Naive thymus-derived CD4-positive, alpha-beta T cell (primary cell): ENCODE results near the gene TFE3. TPM values are rescaled to one million over a fixed set of nuclear protein-coding genes. Genes with fewer than 3 reads are reported as not detected.

Experiments
- ATAC-seq: fragments of 150-1000 bp; cut with Tn5 transposase; 2 replicates; pipeline ENCODE4 v1.10.0; 2021; ENCODE audit warnings: mild to moderate bottlenecking, moderate library complexity
- CTCF ChIA-PET: fragments of 350-600 bp; sonication (Branson Sonifier 250); formaldehyde crosslinking; loops from one replicate; lab custom pipeline; 2021; ENCODE audit warnings: antibody characterized with exemption; lab: Charles Lee
- POLR2A ChIA-PET: fragments of 350-600 bp; sonication (Branson Sonifier 250); formaldehyde crosslinking; loops from one replicate; lab custom pipeline; 2021; ENCODE audit warnings: antibody characterized with exemption, inconsistent platforms; lab: Charles Lee
- DNase-seq, 9 donors: peaks; one replicate each; pipeline versions ENCODE4 v3.0.0 to v3.0.0-alpha.2; 2020 to 2022; ENCODE audit warnings: mixed read lengths in 1 of 9
- H3K27ac ChIP-seq: one replicate; pipeline ENCODE4 v1.7.0; 2013; ENCODE audit warnings: mild to moderate bottlenecking, low read depth, low read length, moderate library complexity
- H3K27me3 ChIP-seq, 2 donors: one replicate each; pipeline ENCODE4 v1.7.0; 2013; ENCODE audit warnings: low read length in 2 of 2, mild to moderate bottlenecking in 2 of 2, moderate library complexity in 2 of 2; ENCODE audit not compliant: control insufficient read depth in 2 of 2, insufficient read depth in 2 of 2
- H3K36me3 ChIP-seq, 3 experiments: 1 replicate in 2 of 3; 2 replicates in 1 of 3; pipeline ENCODE4 v1.7.0; 2013; ENCODE audit warnings: low read length in 3 of 3, mild to moderate bottlenecking in 3 of 3, moderate library complexity in 1 of 3; ENCODE audit not compliant: insufficient read depth in 3 of 3, control insufficient read depth in 2 of 3
- H3K4me1 ChIP-seq, 2 donors: one replicate each; pipeline ENCODE4 v1.7.0; 2013; ENCODE audit warnings: low read length in 2 of 2, mild to moderate bottlenecking in 2 of 2, moderate library complexity in 1 of 2; ENCODE audit not compliant: control insufficient read depth in 2 of 2, insufficient read depth in 2 of 2
- H3K4me3 ChIP-seq: 2 replicates; pipeline ENCODE4 v1.7.0; 2013; ENCODE audit warnings: mild to moderate bottlenecking, low read length
- H3K9me3 ChIP-seq, 3 experiments: 1 replicate in 2 of 3; 2 replicates in 1 of 3; pipeline ENCODE4 v1.7.0; 2013; ENCODE audit warnings: low read length in 3 of 3; ENCODE audit not compliant: control insufficient read depth in 2 of 3
- H3K27ac Mint-ChIP-seq, 9 donors: one replicate each; pipeline ENCODE4 v1.8.0; 2020 to 2022; ENCODE audit warnings: mixed read lengths in 9 of 9, mild to moderate bottlenecking in 8 of 9, moderate library complexity in 5 of 9, inconsistent platforms in 2 of 9
- H3K27me3 Mint-ChIP-seq, 5 donors: one replicate each; pipeline ENCODE4 v1.8.0; 2021 to 2022; ENCODE audit warnings: mixed read lengths in 5 of 5, mild to moderate bottlenecking in 1 of 5
- H3K36me3 Mint-ChIP-seq, 5 donors: one replicate each; pipeline ENCODE4 v1.8.0; 2020 to 2022; ENCODE audit warnings: mixed read lengths in 5 of 5, mild to moderate bottlenecking in 3 of 5, inconsistent platforms in 1 of 5
- H3K4me1 Mint-ChIP-seq, 7 donors: one replicate each; pipeline ENCODE4 v1.8.0; 2020 to 2022; ENCODE audit warnings: mixed read lengths in 7 of 7, mild to moderate bottlenecking in 3 of 7, inconsistent platforms in 1 of 7
- H3K4me3 Mint-ChIP-seq, 10 donors: one replicate each; pipeline ENCODE4 v1.8.0; 2020 to 2022; ENCODE audit warnings: mild to moderate bottlenecking in 10 of 10, mixed read lengths in 10 of 10, moderate library complexity in 6 of 10, inconsistent platforms in 2 of 10
- H3K9me3 Mint-ChIP-seq, 11 donors: one replicate each; pipeline ENCODE4 v1.8.0; 2020 to 2022; ENCODE audit warnings: mixed read lengths in 11 of 11, mild to moderate bottlenecking in 4 of 11, inconsistent platforms in 1 of 11, moderate library complexity in 1 of 11
- intact Hi-C, 2 donors: fragments of 100-400 bp; cut with micrococcal nuclease; formaldehyde crosslinking; loops; one replicate each; pipeline ENCODE4 v1.15.1; 2023
- polyA plus RNA-seq, 2 donors: library from polyadenylated mRNA; unstranded; fragments of 300-500 nt; fragmentation: Illumina TruSeq; gene quantifications; one replicate each; pipeline ENCODE4 v1.2.3, GENCODE V29; 2021
- total RNA-seq, 6 experiments: library from RNA in 5 of 6; stranded (reverse) in 5 of 6; gene quantifications; 1 replicate in 5 of 6; 2 replicates in 1 of 6; pipeline ENCODE4 v1.2.3 and lab custom pipeline; 2021 to 2026

Gene TFE3
- total and polyA plus RNA-seq, 7 experiments from 2014 or later: 2.2 to 54.2 (median 30.1) TPM

- H3K4me3 Mint-ChIP-seq: peak overlapping the region in 1 of 10 donors; percentile 31
- Histone ChIP-seq H3K36me3 (peaks cover 0 to 16% (median 0%) of the 10 kb centered on the region in 3 experiments), H3K27me3 (no peaks in the 10 kb centered on the region), H3K27ac (no peak overlapping the region), H3K4me3 (no peak overlapping the region), H3K4me1 (peaks cover 4 to 10% of the 10 kb centered on the region in 2 donors), H3K9me3 (no peaks in the 10 kb centered on the region)
- CTCF ChIA-PET: no interaction called here
- H3K27me3 Mint-ChIP-seq: no peaks in the 10 kb centered on the region
- no peak for ATAC-seq
- H3K9me3 Mint-ChIP-seq: peaks cover 0 to 6% (median 0%) of the 10 kb centered on the region in 11 donors
- intact Hi-C loops: loop anchor here (2.0 to 10.0 kb wide), 4 partner anchors 33 to 189 kb away; partner anchors contain the start of genes FOXP3 (in 1 of the 2), MAGIX (in 1 of the 2), PPP1R3F (in 1 of the 2) and TFE3 (in 1 of the 2)
- peaks cover 0 to 31% (median 0%) of the 10 kb centered on the region in 5 donors for H3K36me3 Mint-ChIP-seq
- H3K27ac Mint-ChIP-seq: peak overlapping the region in 2 of 9 donors; percentile 14 to 48
- no peak for DNase-seq
- peaks cover 12 to 31% (median 20%) of the 10 kb centered on the region in 7 donors for H3K4me1 Mint-ChIP-seq
- POLR2A ChIA-PET: no interaction called here
Observed at GRCh38 chrX:49075347-49075746, 32.2 kb upstream of the TFE3 start.

GRCh38 chrX:49073601-49074575 is 30.7 kb upstream of the TFE3 start, which contains the start of gene PRAF2:
TSS of gene PRAF2 (minus strand) at chrX:49074002. CDS start at chrX:49073987, 15 bp downstream.
- H3K4me3 ChIP-seq: peak within 1 kb of the TSS; percentile 61
- peak; percentile 60 to 90 (median 86) for DNase-seq
- Mint-ChIP-seq H3K4me1 (peaks cover 9 to 25% (median 16%) of the 10 kb centered on the region in 7 donors), H3K36me3 (peaks cover 0 to 26% (median 0%) of the 10 kb centered on the region in 5 donors), H3K9me3 (peaks cover 0 to 3% (median 0%) of the 10 kb centered on the region in 11 donors), H3K27me3 (no peaks in the 10 kb centered on the region), H3K4me3 (peak within 1 kb of the TSS; percentile 73 to 88 (median 83)), H3K27ac (peak within 1 kb of the TSS; percentile 66 to 91 (median 86))
- ATAC-seq: peak; percentile 99
- peak within 1 kb of the TSS; percentile 78 for H3K27ac ChIP-seq
- H3K27me3 ChIP-seq: no peaks in the 10 kb centered on the region
- intact Hi-C loops: loop anchor here (1.0 to 10.0 kb wide), 12 partner anchors 19 to 191 kb away; partner anchors contain the start of genes GPKOW (in 2 of the 2), GRIPAP1 (in 2 of the 2), TFE3 (in 2 of the 2) and FOXP3 (in 1 of the 2)
- peaks cover 0 to 16% (median 0%) of the 10 kb centered on the region in 3 experiments for H3K36me3 ChIP-seq
- ChIA-PET CTCF (interaction anchor here (0.9 kb wide), 1 partner anchor 72 kb away, joined by 3 read pairs; the partner anchor contains the start of gene GRIPAP1), POLR2A (interaction anchor here (1.0 to 1.2 kb wide), 3 partner anchors 21 to 72 kb away, joined by 3 read pairs; partner anchors contain the start of gene GRIPAP1)
- peaks cover 4 to 10% of the 10 kb centered on the region in 2 donors for H3K4me1 ChIP-seq
- no peaks in the 10 kb centered on the region for H3K9me3 ChIP-seq

DNA sequence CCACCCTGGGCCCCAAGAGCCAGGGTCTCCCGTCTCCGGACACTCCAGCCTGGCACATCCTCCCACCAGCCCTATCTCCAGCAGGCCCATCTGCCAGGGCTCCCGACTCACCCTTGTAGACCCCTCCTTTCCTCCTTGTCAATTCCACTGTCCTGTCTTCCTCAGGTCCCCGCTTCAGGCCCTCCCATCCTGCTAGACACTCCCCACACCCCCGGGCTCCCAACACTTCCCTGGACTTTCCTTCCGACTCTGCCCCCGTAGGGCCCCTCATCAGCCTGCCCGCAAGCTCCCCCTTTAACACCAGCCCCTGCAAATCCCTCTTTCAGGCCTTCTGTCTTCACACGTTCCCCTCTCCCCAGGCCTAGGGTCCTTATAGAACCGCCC is 29.5 kb upstream of the TFE3 start:
- Histone ChIP-seq H3K36me3 (peaks cover 0 to 12% (median 0%) of the 10 kb centered on the region in 3 experiments), H3K9me3 (no peaks in the 10 kb centered on the region), H3K27me3 (no peaks in the 10 kb centered on the region), H3K27ac (no peak overlapping the region), H3K4me1 (peaks cover 4 to 10% of the 10 kb centered on the region in 2 donors), H3K4me3 (no peak overlapping the region)
- H3K27ac Mint-ChIP-seq: peak overlapping the region in 6 of 9 donors; percentile 66 to 90 (median 80)
- intact Hi-C loops: loop anchor here (2.0 to 10.0 kb wide), 4 partner anchors 18 to 192 kb away; partner anchors contain the start of genes FOXP3 (in 1 of the 2), GRIPAP1 (in 1 of the 2), MAGIX (in 1 of the 2) and PPP1R3F (in 1 of the 2)
- no peaks in the 10 kb centered on the region for H3K27me3 Mint-ChIP-seq
- peak overlapping the region; percentile 73 to 88 (median 83) for H3K4me3 Mint-ChIP-seq
- peaks cover 0 to 21% (median 0%) of the 10 kb centered on the region in 5 donors for H3K36me3 Mint-ChIP-seq
- POLR2A ChIA-PET: no interaction called here
- DNase-seq (no peak), ATAC-seq (no peak)
- CTCF ChIA-PET: no interaction called here
- peaks cover 4 to 20% (median 12%) of the 10 kb centered on the region in 7 donors for H3K4me1 Mint-ChIP-seq
- peaks cover 0 to 3% (median 0%) of the 10 kb centered on the region in 11 donors for H3K9me3 Mint-ChIP-seq

DNA sequence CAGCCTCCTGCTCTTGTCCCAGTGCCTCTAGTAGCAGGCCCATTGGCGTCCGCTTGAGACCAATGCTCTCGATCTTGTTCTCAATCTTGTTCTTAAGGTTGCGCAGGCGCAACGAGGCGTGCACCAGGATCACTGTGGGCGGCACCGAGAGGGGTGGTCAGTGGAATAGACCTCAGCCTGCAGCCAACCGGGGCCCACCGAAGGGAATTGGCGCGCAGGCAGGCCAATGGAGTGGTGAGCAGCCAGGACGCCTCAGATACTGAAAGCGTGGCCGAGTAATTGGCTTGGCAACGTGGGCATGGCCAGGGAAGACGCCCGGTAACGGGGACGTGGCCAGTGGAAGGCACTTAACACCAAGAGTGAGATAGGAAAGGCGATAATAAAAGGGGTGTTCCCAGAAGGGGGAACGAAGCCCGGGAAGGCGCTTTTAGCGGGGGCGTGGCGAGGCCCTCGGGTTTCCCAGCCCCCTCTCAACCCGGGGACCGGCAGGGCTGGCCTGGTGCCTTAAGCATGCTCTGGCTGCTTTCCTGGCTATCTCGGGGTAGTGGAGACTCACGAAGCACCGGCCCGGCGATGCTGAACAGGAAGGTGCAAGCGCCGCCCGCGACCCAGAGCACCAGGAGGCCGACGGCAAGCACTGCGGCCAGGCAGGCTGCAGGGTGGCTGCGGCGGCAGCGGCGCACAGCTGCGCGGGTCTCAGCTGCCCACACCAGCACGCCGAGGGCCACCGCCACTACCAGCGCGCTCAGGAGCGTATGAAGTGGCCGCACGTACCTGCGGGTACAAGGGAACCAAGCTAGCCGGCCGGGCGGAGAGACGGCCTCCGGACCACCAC is 28.9 kb upstream of the TFE3 start:
- POLR2A ChIA-PET: no interaction called here
- peaks cover 4 to 20% (median 12%) of the 10 kb centered on the region in 7 donors for H3K4me1 Mint-ChIP-seq
- H3K27me3 Mint-ChIP-seq: no peaks in the 10 kb centered on the region
- H3K36me3 ChIP-seq: peaks cover 0 to 6% (median 0%) of the 10 kb centered on the region in 3 experiments
- DNase-seq: no peak
- H3K9me3 Mint-ChIP-seq: peaks cover 0 to 3% (median 0%) of the 10 kb centered on the region in 11 donors
- H3K4me3 ChIP-seq: no peak overlapping the region
- no peaks in the 10 kb centered on the region for H3K9me3 ChIP-seq
- H3K4me3 Mint-ChIP-seq: peak overlapping the region in 5 of 10 donors; percentile 23 to 59 (median 33)
- H3K36me3 Mint-ChIP-seq: peaks cover 0 to 21% (median 0%) of the 10 kb centered on the region in 5 donors
- H3K4me1 ChIP-seq: peaks cover 4 to 10% of the 10 kb centered on the region in 2 donors
- no peaks in the 10 kb centered on the region for H3K27me3 ChIP-seq
- CTCF ChIA-PET: no interaction called here
- H3K27ac Mint-ChIP-seq: peak overlapping the region in 1 of 9 donors; percentile 14
- ATAC-seq: no peak
- intact Hi-C loops: loop anchor here (2.0 to 10.0 kb wide), 4 partner anchors 17 to 193 kb away; partner anchors contain the start of genes FOXP3 (in 1 of the 2), GRIPAP1 (in 1 of the 2), MAGIX (in 1 of the 2) and PPP1R3F (in 1 of the 2)
- H3K27ac ChIP-seq: no peak overlapping the region

DNA sequence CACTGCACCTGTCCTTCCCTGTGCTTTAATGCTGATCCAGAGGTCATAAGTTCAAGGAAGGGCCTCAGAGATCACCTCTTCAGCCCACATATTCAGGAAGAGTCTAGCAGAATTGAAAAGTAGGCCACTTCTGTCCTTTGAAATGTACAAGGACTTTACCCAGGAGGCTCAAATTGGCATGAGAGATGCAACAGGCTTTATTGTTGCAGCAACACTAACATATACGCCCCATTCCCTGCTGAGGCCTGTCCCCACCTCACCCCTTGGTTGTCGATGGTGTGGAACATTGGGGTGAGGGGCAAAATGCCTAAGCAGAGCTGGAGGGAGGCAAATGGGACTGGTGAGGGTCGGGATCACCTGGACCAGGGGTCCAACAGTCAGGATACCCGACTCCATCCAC is 27.8 kb upstream of the TFE3 start:
- intact Hi-C loops: loop anchor here in 1 of 2 donors (10.0 kb wide), 2 partner anchors 94 to 194 kb away; partner anchors contain the start of genes FOXP3, MAGIX and PPP1R3F
- Mint-ChIP-seq H3K4me1 (peaks cover 4 to 20% (median 12%) of the 10 kb centered on the region in 7 donors), H3K9me3 (peaks cover 0 to 3% (median 0%) of the 10 kb centered on the region in 11 donors), H3K36me3 (peaks cover 0 to 21% (median 0%) of the 10 kb centered on the region in 5 donors), H3K4me3 (peak overlapping the region in 2 of 10 donors; percentile 16 to 52), H3K27ac (peak overlapping the region in 3 of 9 donors; percentile 3 to 59 (median 22)), H3K27me3 (no peaks in the 10 kb centered on the region)
- H3K4me1 ChIP-seq: peaks cover 4 to 10% of the 10 kb centered on the region in 2 donors
- POLR2A ChIA-PET: interaction anchor here (0.5 to 1.1 kb wide), 2 partner anchors 9 to 12 kb away, joined by 3 read pairs; partner anchors contain the start of gene WDR45
- DNase-seq (no peak), ATAC-seq (no peak)
- CTCF ChIA-PET: no interaction called here
- no peak overlapping the region for H3K4me3 ChIP-seq
- H3K36me3 ChIP-seq: peaks cover 0 to 5% (median 0%) of the 10 kb centered on the region in 3 experiments
- no peaks in the 10 kb centered on the region for H3K27me3 ChIP-seq
- H3K27ac ChIP-seq: no peak overlapping the region
- H3K9me3 ChIP-seq: no peaks in the 10 kb centered on the region
